Activated CD8-positive, alpha-beta memory T cell treated with anti-CD3 and anti-CD28 coated beads for 24 hours (primary cell): Measurements from ENCODE around the gene BTN1A1.
"Not testable (repeated sequence)": the region's sequence is repeated elsewhere in the genome, so short reads cannot be mapped to it uniquely, and the experiment has no call there.

Experiments
- DNase-seq: peaks from one replicate; pipeline ENCODE4 v3.0.0-alpha.2; 2020

Gene BTN1A1

DNA sequence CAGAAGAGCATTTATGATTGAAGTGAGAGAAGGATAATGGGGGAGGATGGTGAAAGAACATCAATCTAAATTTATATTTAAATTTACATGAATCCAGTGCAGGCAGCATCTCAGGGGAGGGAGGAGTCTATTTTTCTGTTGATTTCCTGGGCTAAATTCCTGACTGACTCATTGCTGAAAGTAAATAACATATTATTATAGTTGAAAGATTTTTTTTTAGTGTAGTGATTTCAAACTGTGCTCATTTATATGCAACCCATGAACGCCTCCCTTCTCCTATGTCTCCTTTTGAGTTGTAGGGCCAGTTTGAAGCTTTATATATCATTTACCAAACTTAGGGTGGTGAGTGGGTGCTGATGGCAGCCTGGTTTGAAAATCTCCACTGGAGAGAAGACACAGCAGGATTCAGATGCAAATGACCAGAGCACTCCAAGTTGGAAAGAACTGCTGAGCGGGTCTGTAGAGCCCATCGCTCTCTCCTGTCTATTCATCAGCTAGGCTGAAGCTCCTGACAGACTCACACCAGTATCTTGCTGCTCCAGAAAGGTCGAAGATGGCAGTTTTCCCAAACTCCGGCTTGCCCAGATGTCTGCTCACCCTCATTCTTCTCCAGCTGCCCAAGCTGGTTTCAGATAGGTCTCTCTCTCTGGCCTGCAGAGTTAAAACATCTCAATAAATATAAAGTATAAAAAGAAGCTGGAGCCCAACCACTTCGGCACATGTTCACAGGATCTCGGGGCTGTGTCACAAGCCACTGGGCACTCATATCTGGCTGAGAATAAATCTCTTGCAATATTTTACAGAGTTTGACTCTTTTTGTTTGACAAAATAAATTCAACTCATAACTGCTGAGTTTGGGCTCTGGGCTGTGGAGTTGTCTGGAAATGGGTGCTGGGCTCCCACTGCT lies 24.0 kb upstream of the BTN1A1 start:
- DNase-seq = no peak

DNA sequence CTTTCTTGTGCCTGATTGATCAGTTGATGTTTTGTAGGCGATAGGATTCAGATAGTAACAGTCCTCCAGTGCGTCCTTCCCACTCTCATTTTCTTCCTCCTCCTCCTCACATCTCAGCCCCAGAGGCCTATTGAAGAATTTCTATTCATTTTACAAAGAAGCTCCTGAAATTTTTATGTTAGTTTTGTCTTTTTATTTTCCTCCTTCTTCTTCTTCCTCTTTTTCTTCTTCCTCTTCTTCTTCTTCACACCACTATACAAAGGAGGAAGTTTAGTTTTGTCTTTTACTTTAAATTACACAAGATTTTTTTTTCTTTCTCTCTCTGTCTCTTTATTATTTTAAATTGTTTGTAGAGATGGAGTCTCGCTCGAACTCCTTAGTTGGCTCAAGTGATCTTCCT lies 23.2 kb upstream of the BTN1A1 start:
- no peak for DNase-seq

DNA sequence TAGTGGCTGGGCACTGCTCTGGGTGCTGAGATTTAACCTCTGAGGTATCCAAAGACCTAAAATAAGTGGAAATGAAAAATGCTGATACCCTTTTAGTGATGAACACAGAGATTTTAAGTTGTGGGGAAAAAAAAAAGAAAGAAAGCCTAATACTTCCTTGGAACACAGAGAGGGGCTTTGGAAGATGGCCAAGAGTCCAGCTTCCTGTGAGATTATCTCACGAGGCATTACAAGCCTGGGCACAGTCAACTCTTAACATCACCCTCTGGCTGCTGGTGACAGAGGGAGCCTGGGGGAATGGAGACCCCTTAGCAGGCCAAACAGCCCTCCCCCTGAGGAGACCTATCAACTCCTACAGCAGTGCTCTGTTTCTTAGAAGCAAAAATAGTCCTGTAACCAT lies 22.7 kb upstream of the BTN1A1 start:
- no peak for DNase-seq

DNA sequence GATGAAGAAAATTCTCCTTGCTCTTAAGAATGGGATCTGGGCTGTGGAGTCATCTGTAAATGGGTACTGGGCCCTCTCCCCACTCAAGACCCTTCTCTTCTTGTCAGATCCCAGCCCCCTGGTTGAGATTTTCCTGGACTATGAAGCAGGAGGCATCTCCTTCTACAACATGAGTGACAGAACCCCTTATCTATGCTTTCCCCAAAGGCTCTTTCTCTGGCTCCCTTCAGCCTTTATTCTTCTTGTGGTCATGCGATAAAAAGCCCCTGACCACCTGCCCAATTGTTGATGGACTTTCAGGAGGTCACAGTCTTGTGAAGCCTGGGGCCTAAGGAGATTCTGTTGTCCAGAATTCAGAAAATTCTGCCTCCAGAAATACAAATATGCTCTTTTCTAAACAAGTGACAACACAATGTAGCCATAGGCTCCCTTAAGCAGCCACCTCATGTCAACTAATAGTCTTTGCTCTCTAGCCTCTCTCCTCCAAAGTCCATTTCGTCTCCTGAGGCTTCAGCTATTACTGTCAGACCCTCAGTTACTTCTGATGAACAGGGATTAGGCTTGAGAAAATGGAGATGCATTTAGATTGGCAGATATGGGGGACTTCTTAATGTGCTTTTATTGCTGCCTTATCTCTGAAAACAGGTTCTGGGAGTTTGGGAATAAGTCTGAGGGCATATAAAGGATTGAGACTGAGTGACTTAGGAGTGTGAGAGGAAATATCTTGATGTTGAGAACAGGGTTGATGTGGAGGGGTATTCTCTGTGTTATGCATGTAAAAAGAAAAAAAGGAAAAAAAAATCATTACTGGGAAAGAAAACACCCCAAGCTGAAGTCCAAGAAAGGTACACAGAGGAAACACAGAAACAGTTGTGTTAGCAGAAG lies 21.8 kb upstream of the BTN1A1 start:
- no peak for DNase-seq

DNA sequence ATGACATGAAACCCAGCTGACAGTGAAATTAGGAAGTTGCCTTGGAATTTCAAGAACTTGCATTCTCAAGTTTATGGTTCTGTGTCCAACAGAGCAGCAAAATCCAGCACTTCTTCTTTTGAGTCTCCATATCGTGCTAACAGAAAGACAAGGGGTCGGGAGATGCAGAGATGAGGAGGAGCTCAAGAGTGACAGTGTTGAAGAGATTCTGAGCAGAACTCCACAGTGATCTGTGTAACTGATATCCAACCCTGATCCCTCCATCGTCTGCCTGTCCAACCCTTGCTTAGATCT lies 21.2 kb upstream of the BTN1A1 start:
- no peak for DNase-seq

DNA sequence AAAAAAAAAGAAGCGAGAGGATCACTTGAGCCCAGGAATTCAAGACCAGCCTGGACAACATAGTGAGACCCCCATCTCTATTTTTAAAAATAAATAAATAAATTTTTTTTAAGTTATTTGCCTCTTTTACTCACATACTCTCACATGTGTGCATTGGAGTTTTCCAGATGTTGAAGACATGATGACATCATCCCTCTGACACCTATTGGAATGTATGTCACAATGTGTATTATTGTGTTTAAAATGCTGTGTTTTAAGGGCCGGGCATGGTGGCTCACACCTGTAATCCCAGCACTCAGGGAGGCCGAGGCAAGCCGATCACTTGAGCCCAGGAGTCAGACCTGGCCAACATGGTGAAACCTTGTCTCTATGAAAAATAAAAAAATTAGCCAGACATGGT lies 17.8 kb upstream of the BTN1A1 start:
- no peak for DNase-seq

DNA sequence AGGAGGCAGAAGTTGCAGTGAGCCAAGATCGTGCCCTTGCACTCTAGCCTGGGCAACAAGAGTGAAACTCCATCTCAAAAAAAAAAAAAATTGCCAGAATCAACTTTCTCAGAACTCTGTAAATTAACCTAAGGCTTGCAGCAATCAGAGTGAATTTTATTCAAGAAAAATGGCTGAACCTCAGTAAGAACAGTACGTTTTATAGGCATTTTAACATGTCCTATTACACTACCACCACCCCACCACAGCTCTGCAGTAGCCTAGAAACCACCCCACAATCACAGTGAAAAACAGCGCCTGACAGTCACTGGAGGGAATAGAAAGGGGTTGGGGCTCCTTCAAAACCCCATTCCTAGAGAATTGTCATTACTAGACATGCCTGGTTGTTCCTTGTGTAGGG lies 16.4 kb upstream of the BTN1A1 start:
- no peak for DNase-seq

DNA sequence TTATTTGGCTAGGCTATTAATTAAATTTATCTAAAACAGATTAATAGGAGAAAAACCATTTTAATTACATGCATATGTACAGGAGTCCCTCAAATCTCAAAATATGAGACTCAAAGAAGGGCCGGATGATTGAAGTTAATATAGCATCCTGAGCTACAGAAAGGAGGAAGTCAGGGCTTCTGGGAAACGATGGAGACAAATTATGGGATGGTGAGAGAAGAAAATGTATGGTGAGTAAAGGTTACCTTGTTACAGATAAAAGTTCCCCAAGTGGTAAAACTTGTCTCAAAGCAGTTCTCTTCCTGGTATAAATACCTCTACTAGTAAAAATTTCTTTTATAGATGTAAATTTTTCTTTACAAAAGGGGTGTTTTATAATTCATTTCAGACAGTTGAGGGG lies 15.9 kb upstream of the BTN1A1 start:
- DNase-seq = no peak

DNA sequence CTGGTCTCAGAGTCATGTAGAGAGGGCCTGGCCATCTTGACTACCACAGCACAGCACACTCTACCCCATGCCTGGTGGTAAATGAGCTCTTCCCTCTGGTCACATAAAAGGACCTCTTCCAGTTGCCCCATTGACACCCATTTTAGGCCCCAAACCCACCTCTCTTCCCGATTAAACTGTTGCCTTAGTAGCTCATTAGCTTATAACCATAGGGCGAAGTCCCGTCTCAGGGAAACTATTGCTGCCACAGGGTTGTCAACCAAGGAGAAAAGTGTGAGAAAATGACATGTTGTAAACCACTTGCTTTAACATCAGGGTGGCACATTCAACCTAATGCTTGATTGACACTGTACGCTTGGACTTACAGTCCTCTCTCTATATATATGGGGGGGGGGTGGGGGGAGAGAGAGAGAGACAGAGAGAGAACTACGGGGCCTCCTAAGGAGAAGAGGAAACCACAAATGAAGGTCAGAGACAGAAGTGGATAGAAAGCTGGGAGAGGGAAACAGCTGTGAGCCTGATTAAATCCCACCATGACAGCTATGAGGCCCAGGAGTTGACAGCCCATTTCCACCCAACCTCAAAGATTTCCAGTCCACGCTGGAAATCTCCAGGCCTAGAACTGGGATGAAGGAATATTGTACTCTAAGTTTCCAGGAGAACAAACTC lies 14.9 kb upstream of the BTN1A1 start:
- DNase-seq = no peak

DNA sequence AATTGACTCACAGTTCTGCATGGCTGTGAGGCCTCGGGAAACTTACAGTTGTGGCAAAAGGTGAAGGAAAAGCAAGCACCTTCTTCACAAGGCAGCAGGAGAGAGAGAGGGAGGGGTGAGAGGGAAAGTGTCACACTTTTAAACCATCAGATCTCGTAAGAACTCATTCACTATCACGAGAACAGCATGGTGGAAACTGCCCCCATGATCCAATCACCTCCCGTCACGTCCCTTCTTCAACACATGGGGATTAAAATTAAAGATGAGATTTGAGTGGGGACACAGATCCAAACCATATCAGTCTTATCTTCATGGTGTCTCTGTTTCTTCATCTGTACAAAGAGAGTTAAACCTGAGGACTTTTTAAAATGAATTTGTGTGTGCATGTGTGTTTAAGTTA lies 13.7 kb upstream of the BTN1A1 start:
- no peak for DNase-seq

DNA sequence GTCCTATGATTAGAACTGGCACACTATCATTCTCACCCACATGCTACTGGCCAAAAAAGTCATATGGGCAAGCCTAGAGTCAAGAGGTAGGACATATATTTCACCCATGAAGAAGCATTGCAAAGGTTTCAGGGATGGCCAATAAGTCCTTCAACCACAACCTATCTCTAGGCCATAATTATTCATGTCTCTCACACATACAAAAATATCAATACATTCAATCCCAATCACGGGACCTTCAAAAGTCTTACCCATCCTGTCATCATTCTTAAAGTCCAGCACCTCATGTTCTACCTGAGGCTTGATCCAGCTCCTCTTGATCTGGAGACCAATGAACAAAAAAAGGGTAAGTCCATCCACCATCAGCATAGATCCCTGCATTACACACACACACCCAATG lies 12.6 kb upstream of the BTN1A1 start:
- DNase-seq = no peak

DNA sequence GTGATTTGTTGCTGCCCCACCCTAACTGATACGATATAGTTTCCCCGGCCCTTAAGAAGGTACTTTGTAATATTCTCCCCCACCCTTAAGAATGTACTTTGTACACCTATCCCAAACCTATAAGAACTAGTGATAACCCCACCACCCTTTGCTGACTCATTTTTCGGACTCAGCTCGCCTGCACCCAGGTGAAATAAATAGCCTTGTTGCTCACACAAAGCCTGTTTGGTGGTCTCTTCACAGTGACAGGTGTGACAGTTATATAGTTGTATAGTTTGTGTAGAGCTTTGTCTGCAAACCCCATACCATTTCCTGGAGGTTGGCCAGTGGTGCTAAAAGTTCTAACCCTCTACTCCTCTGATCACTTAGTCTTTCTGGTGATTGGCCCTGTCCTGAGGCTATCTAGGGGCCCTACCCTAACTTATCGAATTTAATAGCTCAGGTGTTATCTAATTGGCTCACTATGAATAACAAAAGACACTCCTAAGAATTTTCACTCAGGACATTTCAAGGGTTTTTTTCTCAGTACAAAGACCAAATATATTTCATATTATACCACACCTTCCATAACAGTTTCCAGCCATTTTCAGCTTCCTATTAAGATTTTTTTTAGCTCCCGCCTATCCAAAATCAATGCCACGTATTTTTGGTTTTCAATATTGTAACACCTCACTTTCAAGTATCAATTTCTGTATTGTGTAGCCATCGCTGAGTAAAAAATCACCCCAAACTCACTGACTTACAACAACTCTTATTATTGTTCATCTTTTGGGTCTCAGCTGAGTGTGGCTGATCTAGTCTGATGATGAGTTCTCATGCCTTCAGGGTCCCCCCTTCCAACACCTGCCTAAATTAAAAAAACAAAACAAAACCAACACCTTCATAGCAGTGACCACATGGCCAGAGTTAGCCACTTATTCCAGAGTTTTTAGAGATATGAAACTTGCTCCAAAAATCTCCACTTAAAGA lies 9.8 kb upstream of the BTN1A1 start:
- DNase-seq = no peak

DNA sequence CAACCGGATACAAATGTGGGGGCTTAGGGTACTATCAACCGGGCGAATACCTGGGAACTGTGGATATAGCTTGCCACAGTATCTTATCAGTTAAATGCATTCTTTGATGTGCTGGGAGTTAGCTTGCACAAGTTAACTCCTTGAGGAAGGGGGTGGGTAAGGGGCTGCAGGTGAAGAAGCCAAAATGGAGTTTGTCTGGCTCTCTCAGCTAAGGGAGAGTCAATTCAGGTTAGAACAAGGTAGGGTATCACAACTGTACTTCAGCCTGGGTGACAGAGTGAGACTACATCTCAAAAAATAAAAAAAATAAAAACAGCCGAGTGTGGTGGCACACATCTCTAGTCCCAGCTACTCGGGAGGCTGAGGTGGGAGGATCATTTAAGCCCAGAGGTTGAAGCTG lies 8.5 kb upstream of the BTN1A1 start:
- no peak for DNase-seq

DNA sequence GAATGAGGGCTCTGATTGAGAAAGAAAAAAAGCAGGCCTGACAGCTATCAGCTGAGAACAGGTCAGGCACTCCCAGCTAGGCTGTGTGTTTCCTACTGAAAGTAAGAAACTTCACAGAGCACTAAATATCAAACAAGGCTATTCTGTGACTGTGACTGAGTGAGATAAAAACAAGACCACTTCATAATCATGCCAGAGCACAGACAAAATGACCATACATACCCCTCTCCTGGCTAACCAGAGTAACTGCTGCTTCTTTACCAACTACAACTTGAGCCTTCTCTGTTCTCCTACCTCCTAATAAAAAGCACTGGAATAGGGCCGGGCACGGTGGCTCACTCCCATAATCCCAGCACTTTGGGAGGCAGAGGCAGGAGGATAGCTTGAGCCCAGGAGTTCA lies 6.8 kb upstream of the BTN1A1 start:
- no peak for DNase-seq

DNA sequence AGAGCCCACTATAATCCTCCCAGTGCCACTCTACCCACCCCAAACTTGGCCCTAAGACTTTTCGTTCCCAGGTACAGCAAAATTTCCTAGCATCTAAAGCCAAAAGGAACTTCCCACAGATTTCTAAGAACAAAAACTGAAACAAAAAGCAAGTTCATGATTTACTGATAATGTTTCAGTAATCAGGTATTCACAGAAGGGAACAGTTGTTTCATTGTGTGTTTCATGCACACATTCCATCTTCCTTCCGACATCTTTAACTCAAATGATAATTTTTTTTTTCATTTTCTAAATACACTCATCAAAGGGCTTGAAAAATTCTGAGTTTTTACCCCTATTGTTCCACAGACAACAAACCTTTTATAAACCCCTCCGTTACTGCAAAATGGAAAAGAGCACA lies 6.0 kb upstream of the BTN1A1 start:
- no peak for DNase-seq

DNA sequence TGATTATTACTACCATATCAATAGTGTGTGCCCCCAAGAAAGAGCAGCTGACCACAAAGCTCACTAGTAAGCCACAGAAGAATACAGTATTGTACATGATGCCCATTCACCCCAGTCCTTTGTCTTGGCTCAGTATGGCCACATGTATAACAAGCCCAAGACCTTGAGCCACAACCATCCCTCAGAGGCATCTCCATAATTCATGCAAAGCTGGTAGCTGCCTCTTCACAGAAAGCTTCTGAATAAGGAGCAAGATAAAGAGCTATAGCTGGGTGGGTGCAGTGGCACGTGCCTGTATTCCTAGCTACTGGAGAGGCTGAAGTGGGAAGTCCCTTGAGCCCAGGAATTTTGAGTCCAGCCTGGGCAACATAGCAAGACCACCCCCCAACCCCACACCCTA lies 4.8 kb upstream of the BTN1A1 start:
- DNase-seq = no peak

DNA sequence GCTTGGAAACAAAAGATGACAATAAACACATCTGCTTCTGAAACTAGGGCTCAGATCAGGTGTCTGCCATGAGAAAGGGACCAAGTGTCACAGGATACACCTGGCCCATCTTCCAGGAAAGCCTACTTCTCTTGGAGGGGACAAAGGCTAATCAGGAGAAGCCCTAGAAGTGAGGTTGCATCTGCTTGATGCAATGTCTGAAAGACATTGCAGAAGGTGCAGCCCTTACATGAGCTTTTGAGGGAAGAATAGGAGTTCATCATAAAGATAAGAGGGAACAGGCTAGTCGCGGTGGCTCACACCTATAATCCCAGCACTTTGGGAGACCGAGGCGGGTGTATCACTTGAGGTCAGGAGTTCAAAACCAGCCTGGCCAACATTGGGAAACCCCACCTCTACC lies 2.5 kb upstream of the BTN1A1 start:
- DNase-seq = no peak

DNA sequence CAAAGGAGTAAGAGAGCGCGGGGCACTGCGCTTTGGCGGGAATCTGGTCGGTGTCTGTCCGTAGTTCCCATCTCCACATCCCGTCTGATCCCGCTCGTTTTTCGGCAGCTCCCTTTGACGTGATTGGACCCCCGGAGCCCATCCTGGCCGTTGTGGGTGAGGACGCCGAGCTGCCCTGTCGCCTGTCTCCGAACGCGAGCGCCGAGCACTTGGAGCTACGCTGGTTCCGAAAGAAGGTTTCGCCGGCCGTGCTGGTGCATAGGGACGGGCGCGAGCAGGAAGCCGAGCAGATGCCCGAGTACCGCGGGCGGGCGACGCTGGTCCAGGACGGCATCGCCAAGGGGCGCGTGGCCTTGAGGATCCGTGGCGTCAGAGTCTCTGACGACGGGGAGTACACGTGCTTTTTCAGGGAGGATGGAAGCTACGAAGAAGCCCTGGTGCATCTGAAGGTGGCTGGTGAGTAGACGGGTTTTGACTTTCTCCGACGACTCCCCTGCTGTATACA lies 1.4 kb downstream of the BTN1A1 start:
- DNase-seq = peak; percentile 74

DNA sequence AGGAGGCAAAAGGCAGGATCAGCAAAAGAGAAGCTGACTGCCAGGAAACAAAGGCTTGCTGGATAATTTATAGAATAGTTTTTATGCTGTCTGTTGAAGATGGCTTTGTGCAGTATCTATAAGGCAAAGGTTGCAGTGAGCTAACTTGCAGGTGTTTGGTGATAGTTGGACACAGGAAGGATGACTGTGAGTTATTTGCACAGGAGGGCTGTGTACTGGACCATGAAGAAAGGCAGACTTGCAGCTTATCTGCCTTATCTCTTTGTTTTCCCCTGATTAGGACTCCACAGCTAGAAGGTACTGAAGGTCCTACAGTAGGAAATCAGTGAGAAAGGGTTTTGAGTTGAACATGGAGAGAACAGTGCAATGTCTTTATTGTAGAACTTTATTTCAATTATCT lies 2.1 kb downstream of the BTN1A1 start:
- DNase-seq = no peak

DNA sequence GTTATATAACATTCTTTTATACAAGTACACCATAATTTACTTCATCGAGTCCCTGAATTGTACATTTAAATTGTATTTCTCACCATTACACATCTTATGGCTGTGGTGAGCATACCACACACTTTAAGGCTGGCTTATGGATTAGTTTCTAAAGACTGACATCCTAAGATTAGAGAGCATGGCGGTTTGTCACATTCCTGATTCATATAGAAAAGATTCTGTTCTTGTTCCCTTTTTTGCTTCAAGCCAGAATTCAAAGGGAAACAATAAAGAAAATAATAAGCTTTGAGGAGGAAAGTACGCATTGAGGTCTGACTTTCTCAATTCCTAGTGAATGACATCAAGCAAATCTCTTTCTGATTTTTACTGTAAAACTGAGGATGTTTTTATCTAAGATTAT lies 2.5 kb downstream of the BTN1A1 start:
- no peak for DNase-seq

DNA sequence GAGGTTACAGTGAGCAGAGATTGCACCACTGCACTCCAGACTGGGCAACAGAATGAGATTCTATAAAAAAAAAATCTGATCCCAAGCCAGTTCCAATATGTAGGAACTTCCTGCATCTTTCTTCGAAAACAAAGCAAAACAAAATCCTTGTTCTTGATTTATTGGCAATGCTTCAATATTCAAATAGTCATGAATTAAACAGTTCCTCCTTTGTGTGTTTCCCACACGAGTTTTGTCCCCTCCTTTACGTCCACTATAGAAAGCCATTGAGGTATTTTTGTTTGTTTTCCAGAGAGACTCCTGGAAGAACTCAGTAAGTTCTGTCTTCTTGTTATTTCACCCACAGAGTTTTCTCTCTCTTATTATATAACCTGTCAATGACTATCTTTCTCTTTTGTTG lies 7.6 kb downstream of the BTN1A1 start:
- no peak for DNase-seq

DNA sequence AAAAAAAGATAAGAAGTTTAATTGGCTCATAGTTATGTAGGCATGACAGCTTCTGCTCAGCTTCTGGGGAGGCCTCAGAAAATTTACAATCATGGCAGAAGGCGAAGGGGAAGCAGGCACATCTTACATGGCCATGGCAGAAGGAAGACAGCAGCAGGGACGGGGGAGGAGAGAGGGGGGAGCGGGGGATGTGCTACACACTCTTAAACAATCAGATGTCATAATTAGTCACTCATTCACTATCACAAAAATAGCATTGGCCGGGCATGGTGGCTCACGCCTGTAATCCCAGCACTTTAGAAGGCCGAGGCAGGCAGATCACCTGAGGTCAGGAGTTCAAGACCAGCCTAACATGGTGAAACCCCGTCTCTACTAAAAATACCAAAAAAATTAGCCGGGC lies 10.9 kb downstream of the BTN1A1 start:
- DNase-seq = not testable (repeated sequence)
